K562 (cell line): ENCODE data around the gene ATMIN. TPM values are rescaled to one million over a fixed set of nuclear protein-coding genes. Genes with fewer than 3 reads are reported as not detected.
A peak's percentile ranks its signal among the peaks of the same experiment; 100 is the strongest.

ENCODE experiments used
- ARHGAP35 ChIP-seq: fragments of 450-650 bp; IDR thresholded peaks from 2 replicates; pipeline ENCODE4 v1.6.1; 2018; ENCODE audit not compliant: partially characterized antibody
- ATF1 ChIP-seq, 2 experiments: fragments of 450-650 bp in 1 of 2; IDR thresholded peaks; 2 replicates each; pipeline ENCODE4 v1.6.1; 2016; ENCODE audit warnings: missing compliant biosample characterization in 1 of 2, missing genetic modification characterization in 1 of 2
- C11orf30 ChIP-seq: fragments of 450-650 bp; IDR thresholded peaks from 2 replicates; pipeline ENCODE4 v1.6.1; 2016; ENCODE audit warnings: low read depth, mild to moderate bottlenecking
- CUX1 ChIP-seq: fragments of 200-800 bp; sonication (Bioruptor generic); IDR thresholded peaks from 2 replicates; pipeline ENCODE4 v1.6.1; 2016; ENCODE audit warnings: missing genetic modification characterization, missing compliant biosample characterization
- ESRRB ChIP-seq: fragments of 250-450 bp; sonication (Bioruptor Pico); IDR thresholded peaks from 2 replicates; pipeline ENCODE4 v1.5.0; 2020; ENCODE audit warnings: mild to moderate bottlenecking, moderate library complexity, borderline replicate concordance
- FOXA3 ChIP-seq, 2 experiments: fragments of 450-650 bp in 1 of 2; sonication (generic) in 1 of 2; formaldehyde crosslinking; IDR thresholded peaks in 1 of 2; conservative IDR thresholded peaks in 1 of 2; 2 replicates each; pipeline versions ENCODE4 v1.4.0 to v1.8.0; 2020 to 2022; ENCODE audit warnings: mild to moderate bottlenecking in 2 of 2, missing genetic modification reagents in 1 of 2
- GABPA ChIP-seq: fragments of 200-800 bp; sonication (Bioruptor generic); conservative IDR thresholded peaks from 2 replicates; pipeline ENCODE4 v1.6.1; 2016; ENCODE audit warnings: low read depth, missing genetic modification characterization, missing compliant biosample characterization
- GABPB1 ChIP-seq: sonication (generic); formaldehyde crosslinking; IDR thresholded peaks from 2 replicates; pipeline ENCODE4 v1.8.0; 2022; ENCODE audit warnings: mild to moderate bottlenecking, missing genetic modification reagents
- NFE2L1 ChIP-seq: fragments of 450-650 bp; IDR thresholded peaks from 2 replicates; pipeline ENCODE4 v1.6.1; 2016; ENCODE audit warnings: missing genetic modification characterization, low read depth, mild to moderate bottlenecking, missing compliant biosample characterization, moderate library complexity, borderline replicate concordance
- RB1 ChIP-seq: fragments of 450-650 bp; IDR thresholded peaks from 2 replicates; pipeline ENCODE4 v1.6.1; 2017; ENCODE audit warnings: low read depth, mild to moderate bottlenecking
- RBM14 ChIP-seq: fragments of 200-400 bp; formaldehyde crosslinking; IDR thresholded peaks from 2 replicates; pipeline ENCODE4 v1.6.1; 2018; ENCODE audit warnings: low read depth, mild to moderate bottlenecking, low read length, moderate library complexity, borderline replicate concordance; ENCODE audit not compliant: insufficient read depth
- SFPQ ChIP-seq: fragments of 200-400 bp; formaldehyde crosslinking; IDR thresholded peaks from 2 replicates; pipeline ENCODE4 v1.6.1; 2017; ENCODE audit warnings: mild to moderate bottlenecking, low read depth, low read length, moderate library complexity
- ZNF12 ChIP-seq: sonication (generic); formaldehyde crosslinking; IDR thresholded peaks from 2 replicates; pipeline ENCODE4 v1.4.0; 2020; ENCODE audit warnings: mild to moderate bottlenecking, missing genetic modification reagents
- ZNF23 ChIP-seq: fragments of 250-450 bp; sonication (Bioruptor Pico); IDR thresholded peaks from 2 replicates; pipeline ENCODE4 v1.4.0; 2020; ENCODE audit warnings: mild to moderate bottlenecking
- ZNF431 ChIP-seq: sonication (generic); formaldehyde crosslinking; IDR thresholded peaks from 2 replicates; pipeline ENCODE4 v1.8.0; 2022; ENCODE audit warnings: mild to moderate bottlenecking, missing genetic modification reagents
- polyA plus RNA-seq, 8 experiments: library from polyadenylated mRNA; depleted of rRNA in 4 of 8; stranded (reverse) in 5 of 8; unstranded in 3 of 8; fragments of >200 nt; fragmentation: Nextera tagmentation in 2 of 8; fragmentation: Illumina TruSeq in 1 of 8; extraction: Ambion mirVana in 2 of 8; extraction: Trizol in 1 of 8; gene quantifications; 2 replicates each; pipeline versions ENCODE4 v1.2.1 to v1.2.3, GENCODE V29; 2011 to 2014; ENCODE audit warnings: inconsistent platforms in 1 of 8, missing spikeins in 1 of 8
- total RNA-seq, 7 experiments: library from RNA; depleted of rRNA in 6 of 7; stranded (reverse); fragments of >200 nt in 6 of 7; fragmentation: Illumina TruSeq in 2 of 7; extraction: Trizol in 2 of 7; gene quantifications; 2 replicates each; pipeline versions ENCODE4 v1.2.1 to v1.2.3, GENCODE V29; 2011 to 2021; ENCODE audit warnings: low replicate concordance in 1 of 7

The ATMIN gene
- total and polyA plus RNA-seq, 9 of the 15 experiments (the other 6 are each of a cell fraction or from before 2014, with no cell fraction given) = 6.7 to 40.9 (median 23.4) TPM

GRCh38 chr16:81006813-81007695, 28.6 kb upstream of the ATMIN start, which contains the start of the genes CENPN and CMC2 (continued):
- TF ChIP-seq CUX1 (CRISPR knock-in tag) (no peak), C11orf30 (peak; percentile 51), ARHGAP35 (no peak), FOXA3 (CRISPR knock-in tag; conservative IDR thresholded peaks at IDR 0.05 in 1 of 2, IDR thresholded peaks at IDR 0.05 in 1 of 2) (no peak), GABPB1 (peak; percentile 84), ZNF431 (CRISPR knock-in tag) (0 out of 2 replicates have a peak, but pooled peaks have one; percentile 57), ZNF12 (CRISPR knock-in tag) (no peak; the same call in 1 of the 2 replicates), ESRRB (CRISPR knock-in tag) (no peak), ZNF23 (no peak), SFPQ (no peak), RB1 (peak; percentile 79), NFE2L1 (tag) (no peak), GABPA (tag) (peak; percentile 70), ATF1 (CRISPR knock-in tag; IDR thresholded peaks at IDR 0.05) (peak; percentile 83), ATF1 (tag; IDR thresholded peaks at IDR 0.05) (peak; percentile 100), RBM14 (0 out of 2 replicates have a peak, but pooled peaks have one; percentile 66)
